SK-N-SH treated with all-trans-retinoic acid at 6 μM for 48 hours (cell line): ENCODE data around the gene ERI3.
A peak's percentile ranks its signal among the peaks of the same experiment; 100 is the strongest.

Experiments used
- ATAC-seq: fragments of 200-7000 bp; cut with Tn5 transposase; 3 replicates; pipeline ENCODE4 v1.9.1; 2020; ENCODE audit warnings: mild to moderate bottlenecking, moderate library complexity
- ARNTL ChIP-seq: fragments of 450-650 bp; formaldehyde crosslinking; IDR thresholded peaks from 2 replicates; pipeline ENCODE4 v1.5.0; 2020; ENCODE audit warnings: low read depth, mild to moderate bottlenecking, moderate library complexity, borderline replicate concordance
- BACH2 ChIP-seq: fragments of 250-450 bp; sonication (Bioruptor Pico); IDR thresholded peaks from 2 replicates; pipeline ENCODE4 v1.9.0; 2021; ENCODE audit warnings: mild to moderate bottlenecking, borderline replicate concordance
- CREB5 ChIP-seq: fragments of 250-450 bp; sonication (Bioruptor Pico); IDR thresholded peaks from 2 replicates; pipeline ENCODE4 v1.5.1; 2020; ENCODE audit warnings: low read depth, mild to moderate bottlenecking, moderate library complexity
- CSDC2 ChIP-seq: fragments of 250-450 bp; sonication (Bioruptor Pico); IDR thresholded peaks from 2 replicates; pipeline ENCODE4 v1.5.0; 2020; ENCODE audit warnings: mild to moderate bottlenecking, moderate library complexity
- CSRNP3 ChIP-seq: fragments of 250-450 bp; sonication (Bioruptor Pico); IDR thresholded peaks from 2 replicates; pipeline ENCODE4 v1.5.1; 2021; ENCODE audit warnings: mild to moderate bottlenecking, moderate library complexity
- ESRRG ChIP-seq: fragments of 250-450 bp; sonication (Bioruptor Pico); IDR thresholded peaks from 2 replicates; pipeline ENCODE4 v1.6.1; 2021; ENCODE audit warnings: mild to moderate bottlenecking
- GLIS3 ChIP-seq: fragments of 250-450 bp; sonication (Bioruptor Pico); IDR thresholded peaks from 2 replicates; pipeline ENCODE4 v1.5.0; 2020; ENCODE audit warnings: mild to moderate bottlenecking, moderate library complexity
- ISL1 ChIP-seq: fragments of 250-450 bp; sonication (Bioruptor Pico); IDR thresholded peaks from 2 replicates; pipeline ENCODE4 v2.1.2; 2022; ENCODE audit warnings: mild to moderate bottlenecking, moderate library complexity
- OSR1 ChIP-seq: fragments of 250-450 bp; sonication (Bioruptor Pico); IDR thresholded peaks from 2 replicates; pipeline ENCODE4 v1.8.0; 2022; ENCODE audit warnings: moderate library complexity, mild to moderate bottlenecking, inconsistent platforms
- POU6F1 ChIP-seq: fragments of 250-450 bp; sonication (Bioruptor Pico); IDR thresholded peaks from 2 replicates; pipeline ENCODE4 v1.8.0; 2021; ENCODE audit warnings: low read depth, mild to moderate bottlenecking, moderate library complexity, borderline replicate concordance
- PPARA ChIP-seq: fragments of 250-450 bp; sonication (Bioruptor Pico); IDR thresholded peaks from 2 replicates; pipeline ENCODE4 v1.5.0; 2020; ENCODE audit warnings: mild to moderate bottlenecking, borderline replicate concordance
- SNAI2 ChIP-seq: fragments of 250-450 bp; sonication (Bioruptor Pico); IDR thresholded peaks from 2 replicates; pipeline ENCODE4 v1.5.0; 2020; ENCODE audit warnings: mild to moderate bottlenecking, moderate library complexity
- TCF4 ChIP-seq: fragments of 250-450 bp; sonication (Bioruptor Pico); IDR thresholded peaks from 2 replicates; pipeline ENCODE4 v1.8.0; 2021; ENCODE audit warnings: mild to moderate bottlenecking, moderate library complexity, borderline replicate concordance
- TOX ChIP-seq: fragments of 250-450 bp; sonication (Bioruptor Pico); IDR thresholded peaks from 2 replicates; pipeline ENCODE4 v1.8.0; 2021; ENCODE audit warnings: mild to moderate bottlenecking, moderate library complexity, borderline replicate concordance
- TSHZ2 ChIP-seq: fragments of 250-450 bp; sonication (Bioruptor Pico); IDR thresholded peaks from 2 replicates; pipeline ENCODE4 v1.5.0; 2020; ENCODE audit warnings: mild to moderate bottlenecking, moderate library complexity
- ZC3H10 ChIP-seq: fragments of 250-450 bp; sonication (Bioruptor Pico); IDR thresholded peaks from 2 replicates; pipeline ENCODE4 v1.5.1; 2021; ENCODE audit warnings: mild to moderate bottlenecking, moderate library complexity
- ZFP3 ChIP-seq: fragments of 250-450 bp; sonication (Bioruptor Pico); IDR thresholded peaks from 2 replicates; pipeline ENCODE4 v1.5.0; 2020; ENCODE audit warnings: mild to moderate bottlenecking, moderate library complexity
- ZFP30 ChIP-seq: fragments of 450-650 bp; formaldehyde crosslinking; IDR thresholded peaks from 2 replicates; pipeline ENCODE4 v1.5.0; 2022; ENCODE audit warnings: mild to moderate bottlenecking, moderate library complexity
- ZNF565 ChIP-seq: fragments of 450-650 bp; formaldehyde crosslinking; conservative IDR thresholded peaks from 2 replicates; pipeline ENCODE4 v1.5.0; 2020; ENCODE audit warnings: low read depth, mild to moderate bottlenecking, moderate library complexity
- ZNF70 ChIP-seq: fragments of 450-650 bp; formaldehyde crosslinking; IDR thresholded peaks from 2 replicates; pipeline ENCODE4 v1.5.0; 2020; ENCODE audit warnings: mild to moderate bottlenecking, moderate library complexity
- ZNF8 ChIP-seq: fragments of 450-650 bp; formaldehyde crosslinking; IDR thresholded peaks from 2 replicates; pipeline ENCODE4 v1.5.0; 2020; ENCODE audit warnings: mild to moderate bottlenecking, moderate library complexity

The ERI3 gene

GRCh38 chr1:44354840-44355581, at the start of gene ERI3:
ERI3 (minus strand) TSS chr1:44355257; CDS start chr1:44355026, 231 bp downstream.
- no peak for TF ChIP-seq CSDC2
- TF ChIP-seq CSRNP3 = no peak
- TF ChIP-seq ZNF565 = no peak
- no peak for TF ChIP-seq POU6F1 (CRISPR knock-in tag)
- TF ChIP-seq CREB5 (CRISPR knock-in tag) = no peak
- no peak for TF ChIP-seq ARNTL (CRISPR knock-in tag)
- TF ChIP-seq ESRRG = no peak
- TF ChIP-seq ZNF8 (CRISPR knock-in tag) = no peak
- TF ChIP-seq ISL1 = no peak
- TF ChIP-seq ZFP3 (CRISPR knock-in tag) = no peak
- TF ChIP-seq TSHZ2 (CRISPR knock-in tag) = no peak
- TF ChIP-seq ZC3H10 = no peak
- TF ChIP-seq ZNF70 (CRISPR knock-in tag) = no peak
- no peak for TF ChIP-seq TCF4 (CRISPR knock-in tag)
- no peak for TF ChIP-seq BACH2
- TF ChIP-seq OSR1 (CRISPR knock-in tag) = no peak
- TF ChIP-seq PPARA = no peak
- TF ChIP-seq, all 23 proteins: peak for 0
- ATAC-seq = peak; percentile 100

- no peak for ATAC-seq
- TF ChIP-seq ARNTL (CRISPR knock-in tag) (no peak), ESRRG (no peak), ZNF8 (CRISPR knock-in tag) (no peak), CREB5 (CRISPR knock-in tag) (no peak), POU6F1 (CRISPR knock-in tag) (no peak), GLIS3 (no peak), ZC3H10 (no peak), TSHZ2 (CRISPR knock-in tag) (no peak), ZFP30 (no peak), SNAI2 (no peak), ZNF70 (CRISPR knock-in tag) (no peak), TOX (CRISPR knock-in tag) (no peak), ZFP3 (CRISPR knock-in tag) (no peak), PPARA (no peak), ZNF565 (no peak), ISL1 (no peak), OSR1 (CRISPR knock-in tag) (no peak)
Observed at GRCh38 chr1:44401256-44402228, 46.5 kb upstream of the ERI3 start.
